Stimulated activated CD4-positive, alpha-beta T cell treated with anti-CD3 and anti-CD28 coated beads, Interleukin-4, amount 100 ng/mL, for 4 hours (primary cell): ENCODE results near the gene NEK11.

ENCODE experiments used
- DNase-seq, 2 experiments: peaks; one replicate each; pipeline ENCODE4 v3.0.0-alpha.2; 2020

Gene NEK11

GRCh38 chr3:131143802-131144201, 117.1 kb downstream of the NEK11 start:
- DNase-seq: no peak

GRCh38 chr3:131147534-131147933, 120.9 kb downstream of the NEK11 start:
- DNase-seq: no peak

- DNase-seq: no peak
Observed at GRCh38 chr3:131158434-131158833, 131.8 kb downstream of the NEK11 start.

- no peak for DNase-seq
Observed at GRCh38 chr3:131162516-131162915, 135.8 kb downstream of the NEK11 start.

- DNase-seq: no peak
Observed at GRCh38 chr3:131167867-131168266, 141.2 kb downstream of the NEK11 start.

GRCh38 chr3:131169331-131169730, 142.7 kb downstream of the NEK11 start:
- no peak for DNase-seq

GRCh38 chr3:131172502-131173200, 146.0 kb downstream of the NEK11 start:
- no peak for DNase-seq

GRCh38 chr3:131174752-131175151, 148.1 kb downstream of the NEK11 start:
- DNase-seq: no peak

- DNase-seq: no peak
Observed at GRCh38 chr3:131178710-131179375, 152.2 kb downstream of the NEK11 start.

- no peak for DNase-seq
Observed at GRCh38 chr3:131192701-131193100, 166.0 kb downstream of the NEK11 start.

- DNase-seq: no peak
Observed at GRCh38 chr3:131193641-131194238, 167.1 kb downstream of the NEK11 start.

- no peak for DNase-seq
Observed at GRCh38 chr3:131194816-131195215, 168.1 kb downstream of the NEK11 start.

- no peak for DNase-seq
Observed at GRCh38 chr3:131200636-131201199, 174.0 kb downstream of the NEK11 start.

GRCh38 chr3:131216330-131216729, 189.7 kb downstream of the NEK11 start:
- no peak for DNase-seq

- no peak for DNase-seq
Observed at GRCh38 chr3:131216801-131217200, 190.1 kb downstream of the NEK11 start.

GRCh38 chr3:131217296-131217741, 190.6 kb downstream of the NEK11 start:
- DNase-seq: no peak

GRCh38 chr3:131218196-131218595, 191.5 kb downstream of the NEK11 start:
- DNase-seq: no peak

- no peak for DNase-seq
Observed at GRCh38 chr3:131221731-131222130, 195.1 kb downstream of the NEK11 start.

GRCh38 chr3:131222599-131222998, 195.9 kb downstream of the NEK11 start:
- no peak for DNase-seq

GRCh38 chr3:131223373-131224289, 197.0 kb downstream of the NEK11 start:
- no peak for DNase-seq

- DNase-seq: no peak
Observed at GRCh38 chr3:131224886-131225550, 198.3 kb downstream of the NEK11 start.

GRCh38 chr3:131228522-131228921, 201.8 kb downstream of the NEK11 start:
- no peak for DNase-seq
